Skeletal muscle tissue (tissue), 4 donors: ENCODE measurements around the gene FOXP1. TPM values are rescaled to one million over a fixed set of nuclear protein-coding genes. Genes with fewer than 3 reads are reported as not detected.

Experiments
- H3K27ac ChIP-seq: one replicate; pipeline ENCODE4 v1.7.0; 2013; ENCODE audit warnings: mild to moderate bottlenecking, low read depth, low read length, inconsistent platforms
- H3K27me3 ChIP-seq, 3 donors: one replicate each; pipeline ENCODE4 v1.7.0; 2013; ENCODE audit warnings: low read length in 3 of 3; ENCODE audit not compliant: control insufficient read depth in 3 of 3, insufficient read depth in 3 of 3
- H3K36me3 ChIP-seq, 3 donors: one replicate each; pipeline ENCODE4 v1.7.0; 2013; ENCODE audit warnings: low read length in 3 of 3; ENCODE audit not compliant: control insufficient read depth in 3 of 3, insufficient read depth in 3 of 3
- H3K4me1 ChIP-seq, 3 donors: one replicate each; pipeline ENCODE4 v1.7.0; 2013; ENCODE audit warnings: low read length in 3 of 3, mild to moderate bottlenecking in 3 of 3; ENCODE audit not compliant: control insufficient read depth in 3 of 3, insufficient read depth in 3 of 3
- H3K4me3 ChIP-seq, 3 donors: one replicate each; pipeline ENCODE4 v1.7.0; 2013; ENCODE audit warnings: low read length in 3 of 3
- H3K9ac ChIP-seq, 3 donors: one replicate each; pipeline ENCODE4 v1.7.0; 2013; ENCODE audit warnings: low read length in 3 of 3, mild to moderate bottlenecking in 3 of 3, moderate library complexity in 2 of 3, low read depth in 1 of 3
- H3K9me3 ChIP-seq, 3 donors: one replicate each; pipeline ENCODE4 v1.7.0; 2013; ENCODE audit warnings: low read length in 3 of 3; ENCODE audit not compliant: control insufficient read depth in 3 of 3
- total RNA-seq: library from RNA; depleted of rRNA; stranded (reverse); fragments of >200 nt; gene quantifications from one replicate; pipeline ENCODE4 v1.2.3, GENCODE V29; 2014
- donor health status: Osteomylitis.

Gene FOXP1
- total RNA-seq, 1 donor from 2014 or later = 36.0 TPM

GRCh38 chr3:71492566-71492965 lies 91.0 kb downstream of the FOXP1 start:
- H3K27ac ChIP-seq = no peak overlapping the region

GRCh38 chr3:71491154-71491752 lies 92.3 kb downstream of the FOXP1 start:
- Histone ChIP-seq H3K4me1 (peaks cover 1 to 7% (median 2%) of the 10 kb centered on the region in 3 donors), H3K4me3 (no peak overlapping the region), H3K27me3 (no peaks in the 10 kb centered on the region), H3K9ac (no peak overlapping the region), H3K9me3 (no peaks in the 10 kb centered on the region), H3K36me3 (peaks cover 0 to 10% (median 7%) of the 10 kb centered on the region in 3 donors), H3K27ac (no peak overlapping the region)

More at GRCh38 chr3:71492566-71492965, 91.0 kb downstream of the FOXP1 start:
- no peak overlapping the region for H3K4me3 ChIP-seq
- H3K36me3 ChIP-seq = peaks cover 0 to 10% (median 7%) of the 10 kb centered on the region in 3 donors
- H3K9me3 ChIP-seq = no peaks in the 10 kb centered on the region
- peaks cover 6 to 16% (median 10%) of the 10 kb centered on the region in 3 donors for H3K4me1 ChIP-seq
- no peak overlapping the region for H3K9ac ChIP-seq
- no peaks in the 10 kb centered on the region for H3K27me3 ChIP-seq

GRCh38 chr3:71490692-71491091 lies 92.8 kb downstream of the FOXP1 start:
- Histone ChIP-seq H3K36me3 (peaks cover 0 to 10% (median 7%) of the 10 kb centered on the region in 3 donors), H3K27ac (no peak overlapping the region), H3K9me3 (no peaks in the 10 kb centered on the region), H3K4me3 (no peak overlapping the region), H3K9ac (no peak overlapping the region), H3K27me3 (no peaks in the 10 kb centered on the region), H3K4me1 (peaks cover 0 to 1% (median 0%) of the 10 kb centered on the region in 3 donors)

- H3K27me3 ChIP-seq = no peaks in the 10 kb centered on the region
- H3K27ac ChIP-seq = no peak overlapping the region
- H3K9ac ChIP-seq = no peak overlapping the region
- H3K4me1 ChIP-seq = no peaks in the 10 kb centered on the region
- H3K4me3 ChIP-seq = no peak overlapping the region
- H3K9me3 ChIP-seq = no peaks in the 10 kb centered on the region
- H3K36me3 ChIP-seq = peaks cover 0 to 10% (median 7%) of the 10 kb centered on the region in 3 donors
Measured at GRCh38 chr3:71489315-71489761, 94.2 kb downstream of the FOXP1 start.

GRCh38 chr3:71488882-71489281 lies 94.6 kb downstream of the FOXP1 start:
- Histone ChIP-seq H3K27ac (no peak overlapping the region), H3K9me3 (no peaks in the 10 kb centered on the region), H3K36me3 (peaks cover 0 to 10% (median 7%) of the 10 kb centered on the region in 3 donors)

GRCh38 chr3:71488391-71488809 lies 95.1 kb downstream of the FOXP1 start:
- H3K9ac ChIP-seq = no peak overlapping the region
- H3K36me3 ChIP-seq = peaks cover 0 to 10% (median 7%) of the 10 kb centered on the region in 3 donors
- H3K27ac ChIP-seq = no peak overlapping the region
- H3K4me1 ChIP-seq = no peaks in the 10 kb centered on the region
- H3K4me3 ChIP-seq = no peak overlapping the region
- H3K9me3 ChIP-seq = no peaks in the 10 kb centered on the region
- no peaks in the 10 kb centered on the region for H3K27me3 ChIP-seq

More at GRCh38 chr3:71488882-71489281, 94.6 kb downstream of the FOXP1 start:
- Histone ChIP-seq H3K4me3 (no peak overlapping the region), H3K9ac (no peak overlapping the region), H3K27me3 (no peaks in the 10 kb centered on the region), H3K4me1 (no peaks in the 10 kb centered on the region)

- no peaks in the 10 kb centered on the region for H3K27me3 ChIP-seq
- no peaks in the 10 kb centered on the region for H3K9me3 ChIP-seq
- H3K27ac ChIP-seq = no peak overlapping the region
- no peaks in the 10 kb centered on the region for H3K4me1 ChIP-seq
- no peak overlapping the region for H3K9ac ChIP-seq
- H3K4me3 ChIP-seq = no peak overlapping the region
- H3K36me3 ChIP-seq = peaks cover 0 to 7% (median 7%) of the 10 kb centered on the region in 3 donors
Measured at GRCh38 chr3:71487418-71487817, 96.1 kb downstream of the FOXP1 start.

GRCh38 chr3:71486831-71487230 lies 96.7 kb downstream of the FOXP1 start:
- Histone ChIP-seq H3K4me1 (no peaks in the 10 kb centered on the region), H3K9me3 (no peaks in the 10 kb centered on the region), H3K27ac (no peak overlapping the region)

GRCh38 chr3:71485896-71486295 lies 97.6 kb downstream of the FOXP1 start:
- Histone ChIP-seq H3K4me1 (no peaks in the 10 kb centered on the region), H3K27ac (no peak overlapping the region), H3K36me3 (peaks cover 0 to 7% (median 0%) of the 10 kb centered on the region in 3 donors), H3K9ac (no peak overlapping the region), H3K4me3 (no peak overlapping the region), H3K27me3 (no peaks in the 10 kb centered on the region), H3K9me3 (no peaks in the 10 kb centered on the region)

More at GRCh38 chr3:71486831-71487230, 96.7 kb downstream of the FOXP1 start:
- H3K9ac ChIP-seq = no peak overlapping the region
- H3K4me3 ChIP-seq = no peak overlapping the region
- H3K36me3 ChIP-seq = peaks cover 0 to 7% (median 5%) of the 10 kb centered on the region in 3 donors
- no peaks in the 10 kb centered on the region for H3K27me3 ChIP-seq

GRCh38 chr3:71484452-71484851 lies 99.1 kb downstream of the FOXP1 start:
- peaks cover 0 to 2% (median 0%) of the 10 kb centered on the region in 3 donors for H3K36me3 ChIP-seq
- no peaks in the 10 kb centered on the region for H3K4me1 ChIP-seq
- no peak overlapping the region for H3K27ac ChIP-seq
- no peak overlapping the region for H3K4me3 ChIP-seq
- H3K9ac ChIP-seq = no peak overlapping the region
- H3K27me3 ChIP-seq = no peaks in the 10 kb centered on the region
- H3K9me3 ChIP-seq = no peaks in the 10 kb centered on the region
